HEK293 (cell line): Measurements from ENCODE around the gene ZDHHC14.

Source experiments
- CTCF ChIA-PET: fragments of 350-600 bp; formaldehyde crosslinking; extraction: SDS; loops from one replicate; lab custom pipeline; 2021; ENCODE audit warnings: antibody characterized with exemption; lab: Yijun Ruan, JAX
- POLR2A ChIA-PET: fragments of 300-600 bp; formaldehyde crosslinking; extraction: SDS; loops from one replicate; lab custom pipeline; 2020; ENCODE audit warnings: antibody characterized with exemption, inconsistent platforms; lab: Yijun Ruan, JAX
- H3K27ac ChIP-seq: fragments of 200-500 bp; sonication (Bioruptor generic); 2 replicates; pipeline ENCODE4 v1.5.1; 2014; ENCODE audit warnings: low read depth, low read length, control low read depth, inconsistent platforms; ENCODE audit errors: extremely low read depth
- H3K36me3 ChIP-seq, 2 experiments: fragments of 200-500 bp in 1 of 2; sonication (Bioruptor generic) in 1 of 2; 1 replicate in 1 of 2; 2 replicates in 1 of 2; pipeline ENCODE4 v1.5.1; 2014 to 2017; ENCODE audit warnings: inconsistent platforms in 2 of 2, low read length in 2 of 2; ENCODE audit not compliant: control insufficient read depth in 2 of 2, insufficient read depth in 1 of 2
- H3K4me1 ChIP-seq: fragments of 200-500 bp; sonication (Bioruptor generic); 2 replicates; pipeline ENCODE4 v1.5.1; 2014; ENCODE audit warnings: mild to moderate bottlenecking, low read length, inconsistent platforms; ENCODE audit not compliant: control insufficient read depth, insufficient read depth
- H3K4me3 ChIP-seq: 2 replicates; pipeline ENCODE4 v1.5.1; 2011; ENCODE audit warnings: low read depth, mild to moderate bottlenecking, control low read depth, low read length, moderate library complexity
- H3K9me3 ChIP-seq: fragments of 200-500 bp; sonication (Bioruptor generic); 2 replicates; pipeline ENCODE4 v1.5.1; 2014; ENCODE audit warnings: low read depth, low read length, inconsistent platforms; ENCODE audit not compliant: control insufficient read depth, insufficient read depth
- ELK4 ChIP-seq: IDR thresholded peaks from 2 replicates; pipeline ENCODE4 v1.6.1; 2011; ENCODE audit warnings: mild to moderate bottlenecking, low read depth, low read length, borderline replicate concordance
- GFI1B ChIP-seq: fragments of 450-650 bp; formaldehyde crosslinking; IDR thresholded peaks from 2 replicates; pipeline ENCODE4 v1.5.1; 2016; ENCODE audit warnings: missing biosample characterization, missing genetic modification characterization
- OSR2 ChIP-seq: fragments of 450-650 bp; formaldehyde crosslinking; IDR thresholded peaks from 2 replicates; pipeline ENCODE4 v1.5.1; 2016; ENCODE audit warnings: missing biosample characterization, missing genetic modification characterization
- PRDM1 ChIP-seq: fragments of 450-650 bp; formaldehyde crosslinking; IDR thresholded peaks from 2 replicates; pipeline ENCODE4; 2016; ENCODE audit warnings: missing biosample characterization, missing genetic modification characterization
- PRDM4 ChIP-seq: fragments of 450-650 bp; formaldehyde crosslinking; IDR thresholded peaks from 2 replicates; pipeline ENCODE4 v1.5.1; 2017; ENCODE audit warnings: missing biosample characterization, missing genetic modification characterization
- REPIN1 ChIP-seq: fragments of 450-650 bp; formaldehyde crosslinking; IDR thresholded peaks from 2 replicates; pipeline ENCODE4 v1.5.1; 2017; ENCODE audit warnings: missing biosample characterization, missing genetic modification characterization, low read depth
- SP2 ChIP-seq: fragments of 450-650 bp; formaldehyde crosslinking; IDR thresholded peaks from 2 replicates; pipeline ENCODE4 v1.5.1; 2016; ENCODE audit warnings: missing biosample characterization, missing genetic modification characterization
- ZBTB17 ChIP-seq: fragments of 450-650 bp; formaldehyde crosslinking; IDR thresholded peaks from 2 replicates; pipeline ENCODE4 v1.5.1; 2016; ENCODE audit warnings: missing biosample characterization, missing genetic modification characterization
- ZBTB8A ChIP-seq: fragments of 450-650 bp; formaldehyde crosslinking; IDR thresholded peaks from 2 replicates; pipeline ENCODE4 v1.5.1; 2016; ENCODE audit warnings: missing biosample characterization, missing genetic modification characterization
- ZNF121 ChIP-seq: fragments of 450-650 bp; formaldehyde crosslinking; IDR thresholded peaks from 2 replicates; pipeline ENCODE4 v1.5.1; 2016; ENCODE audit warnings: missing biosample characterization, missing genetic modification characterization
- ZNF169 ChIP-seq: fragments of 450-650 bp; formaldehyde crosslinking; IDR thresholded peaks from 2 replicates; pipeline ENCODE4 v1.5.1; 2016; ENCODE audit warnings: missing biosample characterization, missing genetic modification characterization
- ZNF221 ChIP-seq: fragments of 450-650 bp; formaldehyde crosslinking; IDR thresholded peaks from 2 replicates; pipeline ENCODE4 v1.5.1; 2017; ENCODE audit warnings: missing biosample characterization, missing genetic modification characterization, borderline replicate concordance
- ZNF366 ChIP-seq: fragments of 450-650 bp; formaldehyde crosslinking; conservative IDR thresholded peaks from 2 replicates; pipeline ENCODE4 v1.5.1; 2016; ENCODE audit warnings: missing biosample characterization, missing genetic modification characterization
- ZNF391 ChIP-seq: fragments of 450-650 bp; formaldehyde crosslinking; IDR thresholded peaks from 2 replicates; pipeline ENCODE4 v1.5.1; 2016; ENCODE audit warnings: low read depth, missing biosample characterization, missing genetic modification characterization, borderline replicate concordance
- ZNF416 ChIP-seq: fragments of 450-650 bp; formaldehyde crosslinking; IDR thresholded peaks from 2 replicates; pipeline ENCODE4 v1.5.1; 2016; ENCODE audit warnings: missing biosample characterization, missing genetic modification characterization
- ZNF513 ChIP-seq: fragments of 450-650 bp; IDR thresholded peaks from 2 replicates; pipeline ENCODE4 v1.5.1; 2018; ENCODE audit warnings: missing biosample characterization, missing genetic modification characterization
- ZNF549 ChIP-seq: fragments of 450-650 bp; IDR thresholded peaks from 2 replicates; pipeline ENCODE4 v1.5.1; 2018; ENCODE audit warnings: missing biosample characterization, missing genetic modification characterization, mild to moderate bottlenecking, inconsistent platforms, moderate library complexity
- ZNF555 ChIP-seq: fragments of 450-650 bp; formaldehyde crosslinking; conservative IDR thresholded peaks from 2 replicates; pipeline ENCODE4 v1.5.1; 2017; ENCODE audit warnings: missing biosample characterization, mild to moderate bottlenecking, missing genetic modification characterization, inconsistent platforms
- ZSCAN23 ChIP-seq: fragments of 450-650 bp; formaldehyde crosslinking; IDR thresholded peaks from 2 replicates; pipeline ENCODE4 v1.5.1; 2016; ENCODE audit warnings: missing biosample characterization, missing genetic modification characterization
- TF ChIP-seq, protein P1 (sequence below): fragments of 450-650 bp; formaldehyde crosslinking; IDR thresholded peaks from 2 replicates; pipeline ENCODE4 v1.5.1; 2017; ENCODE audit warnings: missing biosample characterization, missing genetic modification characterization
- TF ChIP-seq, protein P2 (sequence below): fragments of 450-650 bp; formaldehyde crosslinking; IDR thresholded peaks from 2 replicates; pipeline ENCODE4 v1.5.1; 2017; ENCODE audit warnings: missing biosample characterization, missing genetic modification characterization

The ZDHHC14 gene

GRCh38 chr6:157534134-157534871 is 153.3 kb downstream of the ZDHHC14 start:
- TF ChIP-seq ZNF121 (tag by site-specific recombination) (peak; percentile 48; the same call in 1 of the 2 replicates), ZNF416 (no peak)
- CTCF ChIA-PET = interaction anchor here (0.5 to 0.9 kb wide), 2 partner anchors 133 to 219 kb away, joined by 4 read pairs; no protein-coding TSS in a partner anchor
- no peak overlapping the region for H3K27ac ChIP-seq
- H3K4me1 ChIP-seq = peaks cover 30% of the 10 kb centered on the region
- POLR2A ChIA-PET = no interaction called here
- H3K36me3 ChIP-seq = no peaks in the 10 kb centered on the region
- no peaks in the 10 kb centered on the region for H3K9me3 ChIP-seq
- H3K4me3 ChIP-seq = no peak overlapping the region

DNA sequence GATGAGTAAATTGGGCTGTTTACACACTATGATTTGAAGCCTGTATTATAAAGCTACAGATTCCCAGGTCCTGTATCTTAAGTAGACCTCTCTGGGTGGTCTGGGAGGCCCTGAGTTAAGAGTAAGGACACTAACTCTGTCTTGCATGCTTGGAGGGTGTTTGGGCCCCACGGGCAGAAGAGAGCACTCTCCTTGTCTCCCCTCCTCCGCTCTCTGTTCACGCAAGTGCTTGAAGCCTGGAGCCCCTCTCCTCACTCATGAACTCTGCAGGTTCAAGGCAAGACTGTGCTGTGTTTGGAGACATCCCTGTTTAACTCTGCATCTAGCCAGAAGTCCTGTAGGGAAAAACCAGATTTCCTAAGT is 154.0 kb downstream of the ZDHHC14 start:
- H3K4me1 ChIP-seq = peaks cover 23% of the 10 kb centered on the region
- CTCF ChIA-PET = interaction anchor here (0.5 to 0.9 kb wide), 2 partner anchors 133 to 220 kb away, joined by 4 read pairs; no protein-coding TSS in a partner anchor

GRCh38 chr6:157535340-157536222 is 154.6 kb downstream of the ZDHHC14 start:
- H3K27ac ChIP-seq = no peak overlapping the region
- H3K9me3 ChIP-seq = no peaks in the 10 kb centered on the region
- H3K4me3 ChIP-seq = no peak overlapping the region
- POLR2A ChIA-PET = no interaction called here
- no peaks in the 10 kb centered on the region for H3K36me3 ChIP-seq
- CTCF ChIA-PET = no interaction called here
- peaks cover 18% of the 10 kb centered on the region for H3K4me1 ChIP-seq
- TF ChIP-seq OSR2 (tag by site-specific recombination) (peak; percentile 24; the same call in 1 of the 2 replicates), ZBTB17 (tag by site-specific recombination) (peak; percentile 60), ZNF366 (peak; percentile 48), ZSCAN23 (tag by site-specific recombination) (no peak), ZNF221 (no peak), SP2 (no peak), ZNF169 (tag by site-specific recombination) (no peak), ZNF555 (no peak), ELK4 (no peak), REPIN1 (tag by site-specific recombination) (no peak), ZNF416 (no peak), ZBTB8A (tag by site-specific recombination) (no peak), PRDM1 (tag by site-specific recombination) (peak; percentile 74), PRDM4 (peak; percentile 67; the same call in 1 of the 2 replicates), ZNF549 (tag by site-specific recombination) (no peak), GFI1B (tag by site-specific recombination) (no peak), ZNF513 (tag by site-specific recombination) (no peak)
- TF ChIP-seq, protein P1, sequence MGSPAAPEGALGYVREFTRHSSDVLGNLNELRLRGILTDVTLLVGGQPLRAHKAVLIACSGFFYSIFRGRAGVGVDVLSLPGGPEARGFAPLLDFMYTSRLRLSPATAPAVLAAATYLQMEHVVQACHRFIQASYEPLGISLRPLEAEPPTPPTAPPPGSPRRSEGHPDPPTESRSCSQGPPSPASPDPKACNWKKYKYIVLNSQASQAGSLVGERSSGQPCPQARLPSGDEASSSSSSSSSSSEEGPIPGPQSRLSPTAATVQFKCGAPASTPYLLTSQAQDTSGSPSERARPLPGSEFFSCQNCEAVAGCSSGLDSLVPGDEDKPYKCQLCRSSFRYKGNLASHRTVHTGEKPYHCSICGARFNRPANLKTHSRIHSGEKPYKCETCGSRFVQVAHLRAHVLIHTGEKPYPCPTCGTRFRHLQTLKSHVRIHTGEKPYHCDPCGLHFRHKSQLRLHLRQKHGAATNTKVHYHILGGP (tag by site-specific recombination) = peak; percentile 80
- TF ChIP-seq, protein P2, sequence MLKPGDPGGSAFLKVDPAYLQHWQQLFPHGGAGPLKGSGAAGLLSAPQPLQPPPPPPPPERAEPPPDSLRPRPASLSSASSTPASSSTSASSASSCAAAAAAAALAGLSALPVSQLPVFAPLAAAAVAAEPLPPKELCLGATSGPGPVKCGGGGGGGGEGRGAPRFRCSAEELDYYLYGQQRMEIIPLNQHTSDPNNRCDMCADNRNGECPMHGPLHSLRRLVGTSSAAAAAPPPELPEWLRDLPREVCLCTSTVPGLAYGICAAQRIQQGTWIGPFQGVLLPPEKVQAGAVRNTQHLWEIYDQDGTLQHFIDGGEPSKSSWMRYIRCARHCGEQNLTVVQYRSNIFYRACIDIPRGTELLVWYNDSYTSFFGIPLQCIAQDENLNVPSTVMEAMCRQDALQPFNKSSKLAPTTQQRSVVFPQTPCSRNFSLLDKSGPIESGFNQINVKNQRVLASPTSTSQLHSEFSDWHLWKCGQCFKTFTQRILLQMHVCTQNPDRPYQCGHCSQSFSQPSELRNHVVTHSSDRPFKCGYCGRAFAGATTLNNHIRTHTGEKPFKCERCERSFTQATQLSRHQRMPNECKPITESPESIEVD = peak; percentile 83

More for the DNA sequence above, 154.0 kb downstream of the ZDHHC14 start:
- H3K4me3 ChIP-seq = no peak overlapping the region
- H3K36me3 ChIP-seq = no peaks in the 10 kb centered on the region
- POLR2A ChIA-PET = no interaction called here
- no peak overlapping the region for H3K27ac ChIP-seq
- no peak for TF ChIP-seq ZNF391 (tag by site-specific recombination)
- TF ChIP-seq, all 188 proteins: peak for 0
- H3K9me3 ChIP-seq = no peaks in the 10 kb centered on the region
